K562 treated with DMSO at 1 percent for 12 hours (cell line): ENCODE results near the gene RAVER1. TPM values are rescaled to one million over a fixed set of nuclear protein-coding genes. Genes with fewer than 3 reads are reported as not detected.

Source experiments
- total RNA-seq: library from RNA; unstranded; fragments of 300-600 nt; gene quantifications from 2 replicates; pipeline ENCODE4 v1.2.3, GENCODE V29; 2022; ENCODE audit not compliant: insufficient read depth

RAVER1 gene, protein sequence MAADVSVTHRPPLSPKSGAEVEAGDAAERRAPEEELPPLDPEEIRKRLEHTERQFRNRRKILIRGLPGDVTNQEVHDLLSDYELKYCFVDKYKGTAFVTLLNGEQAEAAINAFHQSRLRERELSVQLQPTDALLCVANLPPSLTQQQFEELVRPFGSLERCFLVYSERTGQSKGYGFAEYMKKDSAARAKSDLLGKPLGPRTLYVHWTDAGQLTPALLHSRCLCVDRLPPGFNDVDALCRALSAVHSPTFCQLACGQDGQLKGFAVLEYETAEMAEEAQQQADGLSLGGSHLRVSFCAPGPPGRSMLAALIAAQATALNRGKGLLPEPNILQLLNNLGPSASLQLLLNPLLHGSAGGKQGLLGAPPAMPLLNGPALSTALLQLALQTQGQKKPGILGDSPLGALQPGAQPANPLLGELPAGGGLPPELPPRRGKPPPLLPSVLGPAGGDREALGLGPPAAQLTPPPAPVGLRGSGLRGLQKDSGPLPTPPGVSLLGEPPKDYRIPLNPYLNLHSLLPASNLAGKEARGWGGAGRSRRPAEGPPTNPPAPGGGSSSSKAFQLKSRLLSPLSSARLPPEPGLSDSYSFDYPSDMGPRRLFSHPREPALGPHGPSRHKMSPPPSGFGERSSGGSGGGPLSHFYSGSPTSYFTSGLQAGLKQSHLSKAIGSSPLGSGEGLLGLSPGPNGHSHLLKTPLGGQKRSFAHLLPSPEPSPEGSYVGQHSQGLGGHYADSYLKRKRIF
- 32.1 and 76.4 TPM in 2 replicates for total RNA-seq

DNA sequence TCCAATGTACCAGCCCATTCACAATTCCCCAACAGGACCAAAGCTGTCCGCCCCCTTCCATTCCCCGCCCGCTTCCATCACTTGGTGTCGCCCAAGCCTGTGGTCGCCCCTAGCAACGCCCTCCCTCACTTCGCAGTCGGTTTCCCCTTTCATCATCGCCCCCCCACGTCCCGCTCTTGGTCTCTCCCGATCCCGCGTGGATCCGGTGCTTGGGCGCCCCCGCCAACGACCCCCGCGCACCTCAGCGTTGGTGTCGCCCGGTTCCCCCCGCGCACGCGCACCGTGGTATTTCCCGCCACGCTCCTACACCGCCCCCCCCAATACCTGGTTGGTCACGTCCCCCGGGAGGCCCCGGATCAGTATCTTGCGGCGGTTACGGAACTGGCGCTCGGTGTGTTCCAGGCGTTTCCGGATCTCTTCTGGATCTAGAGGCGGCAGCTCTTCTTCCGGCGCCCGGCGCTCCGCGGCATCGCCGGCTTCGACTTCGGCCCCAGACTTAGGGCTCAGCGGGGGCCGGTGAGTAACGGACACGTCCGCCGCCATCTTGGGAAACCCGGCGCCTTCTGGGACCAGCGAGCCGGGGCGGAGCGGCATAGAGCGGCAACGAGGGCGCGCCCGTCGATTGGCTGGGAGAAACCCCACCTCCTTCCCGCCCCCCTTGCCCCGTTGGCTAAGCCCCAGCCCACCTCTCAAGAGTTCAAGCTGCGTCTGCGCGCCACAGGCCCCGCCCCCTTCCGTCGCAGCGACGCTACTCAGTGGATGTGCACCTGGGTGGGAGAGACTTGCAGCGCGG, at the start of gene RAVER1:
TSS of gene RAVER1 (minus strand) at position 565 of the 793 bp plus-strand sequence. CDS start at position 543, 22 bp downstream.

GRCh38 chr19:10380313-10381102, 47.2 kb upstream of the RAVER1 start, which contains the start of gene TYK2:
TSS of gene TYK2 (minus strand) at chr19:10380572. CDS start at chr19:10378406, 2,166 bp downstream.

GRCh38 chr19:10339380-10339960, 6.1 kb upstream of the RAVER1 start, which contains the start of gene ICAM3:
TSS of gene ICAM3 (minus strand) at chr19:10339624. CDS start at chr19:10339614, 10 bp downstream.

DNA sequence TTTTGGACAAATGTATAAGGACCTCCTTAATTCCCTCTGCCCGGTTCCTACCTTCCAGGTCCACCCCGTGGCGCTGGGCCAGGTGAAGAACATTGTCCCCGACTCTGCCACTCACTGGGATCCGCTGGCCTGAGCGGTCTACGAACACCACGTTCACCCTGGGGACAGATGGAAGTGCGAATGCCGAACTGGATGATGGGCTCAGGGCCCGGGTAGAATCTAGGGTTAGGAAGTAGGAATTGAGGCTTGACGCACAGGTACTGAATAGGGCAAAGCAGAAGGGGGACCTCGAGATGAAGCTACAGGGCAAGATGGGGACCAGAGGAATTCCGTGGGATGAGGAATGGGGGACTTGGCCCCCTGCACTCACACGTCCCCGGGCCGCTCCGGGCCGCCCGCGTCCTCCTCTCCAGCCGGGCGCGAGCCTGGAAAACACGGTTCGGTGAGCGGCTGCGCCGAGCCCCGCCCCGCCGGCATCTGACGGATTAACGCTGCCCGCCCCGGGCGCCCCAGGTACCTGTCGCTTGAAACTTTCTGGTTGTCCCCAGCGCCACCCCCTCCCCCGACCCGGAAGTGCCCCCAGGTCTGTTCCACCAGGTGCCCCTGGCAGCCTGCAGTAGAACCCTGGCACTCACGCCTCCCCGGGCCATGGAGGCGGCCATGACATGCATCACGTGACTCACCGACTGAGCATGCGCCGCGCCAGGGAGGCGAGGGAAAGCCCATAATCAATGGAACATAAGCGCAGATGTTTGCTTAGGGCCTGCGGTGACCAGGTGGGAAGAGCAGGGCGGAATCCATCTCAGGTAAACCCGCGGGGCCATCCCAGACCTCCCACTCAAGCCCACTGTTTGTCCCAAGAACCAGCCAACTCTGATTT, 17.8 kb downstream of the RAVER1 start, which contains the start of gene FDX2:
TSS of gene FDX2 (minus strand) at position 681 of the 880 bp plus-strand sequence. CDS start at position 662, 19 bp downstream.

DNA sequence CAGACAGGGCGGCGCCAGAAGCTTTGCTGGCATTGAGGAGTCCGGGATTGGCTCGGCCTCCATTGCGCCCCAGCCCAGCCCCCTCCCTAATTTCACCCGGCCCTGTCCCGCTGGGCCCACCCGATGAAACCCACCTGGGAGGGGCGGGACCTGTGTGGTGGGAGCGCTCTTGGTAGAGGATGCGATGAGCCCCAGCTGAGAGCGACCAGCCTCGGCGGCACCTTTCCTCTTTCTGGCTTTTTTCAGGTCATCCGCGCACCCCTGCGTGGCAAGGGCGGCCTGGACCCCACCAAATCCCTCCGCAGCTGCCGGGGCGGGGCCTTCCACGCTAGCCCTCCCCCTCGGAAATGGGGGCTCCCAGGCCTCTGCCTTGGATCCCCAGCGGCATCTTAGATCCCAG, 23.9 kb downstream of the RAVER1 start, which contains the start of gene ZGLP1:
TSS of gene ZGLP1 (minus strand) at position 393 of the 400 bp plus-strand sequence.

GRCh38 chr19:10289836-10290356, 43.4 kb downstream of the RAVER1 start, which contains the start of gene ICAM5:
TSS of gene ICAM5 (plus strand) at chr19:10289952. CDS start at chr19:10290044, 92 bp downstream.

GRCh38 chr19:10286803-10287737, 46.3 kb downstream of the RAVER1 start, which contains the start of gene ICAM4:
TSS of gene ICAM4 (plus strand) at chr19:10286955. CDS start at chr19:10287013, 58 bp downstream.

DNA sequence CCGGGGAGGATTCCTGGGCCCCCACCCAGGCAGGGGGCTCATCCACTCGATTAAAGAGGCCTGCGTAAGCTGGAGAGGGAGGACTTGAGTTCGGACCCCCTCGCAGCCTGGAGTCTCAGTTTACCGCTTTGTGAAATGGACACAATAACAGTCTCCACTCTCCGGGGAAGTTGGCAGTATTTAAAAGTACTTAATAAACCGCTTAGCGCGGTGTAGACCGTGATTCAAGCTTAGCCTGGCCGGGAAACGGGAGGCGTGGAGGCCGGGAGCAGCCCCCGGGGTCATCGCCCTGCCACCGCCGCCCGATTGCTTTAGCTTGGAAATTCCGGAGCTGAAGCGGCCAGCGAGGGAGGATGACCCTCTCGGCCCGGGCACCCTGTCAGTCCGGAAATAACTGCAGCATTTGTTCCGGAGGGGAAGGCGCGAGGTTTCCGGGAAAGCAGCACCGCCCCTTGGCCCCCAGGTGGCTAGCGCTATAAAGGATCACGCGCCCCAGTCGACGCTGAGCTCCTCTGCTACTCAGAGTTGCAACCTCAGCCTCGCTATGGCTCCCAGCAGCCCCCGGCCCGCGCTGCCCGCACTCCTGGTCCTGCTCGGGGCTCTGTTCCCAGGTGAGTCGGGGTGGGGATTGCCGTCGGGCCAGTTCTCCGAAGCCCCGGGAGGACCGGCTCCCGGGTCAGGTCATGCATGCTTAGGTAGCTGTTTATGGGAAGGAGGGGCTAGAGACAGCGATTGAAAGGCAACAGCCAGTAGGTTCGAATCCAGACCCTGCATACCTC, 62.5 kb downstream of the RAVER1 start, which contains the start of gene ICAM1:
TSS of gene ICAM1 (plus strand) at position 505 of the 779 bp plus-strand sequence. CDS start at position 545, 40 bp downstream.

Other genes starting within 250 kb of the RAVER1 start
- gene SHFL, start 247.2 kb downstream of the RAVER1 start, total RNA-seq: 14.6 and 24.1 TPM in 2 replicates
- gene ANGPTL6, start 230.9 kb downstream of the RAVER1 start, total RNA-seq: 0.84 TPM in 1 of 2 replicates, not detected in the other
- 22.9 and 29.3 TPM in 2 replicates for gene PPAN, start 227.2 kb downstream of the RAVER1 start, total RNA-seq
- gene P2RY11, start 221.8 kb downstream of the RAVER1 start, total RNA-seq: 6.0 and 9.5 TPM in 2 replicates
- gene EIF3G, start 213.6 kb downstream of the RAVER1 start, total RNA-seq: 312 and 388 TPM in 2 replicates
- 95.8 and 157 TPM in 2 replicates for gene DNMT1, start 138.6 kb downstream of the RAVER1 start, total RNA-seq
- gene S1PR2, start 102.2 kb downstream of the RAVER1 start, total RNA-seq: 0.93 and 2.8 TPM in 2 replicates
- 107 and 119 TPM in 2 replicates for gene MRPL4, start 81.3 kb downstream of the RAVER1 start, total RNA-seq
- gene ICAM1, start 62.4 kb downstream of the RAVER1 start, total RNA-seq: 50.8 and 121 TPM in 2 replicates
- 78.4 and 98.9 TPM in 2 replicates for gene ICAM4, start 46.6 kb downstream of the RAVER1 start, total RNA-seq
- gene ICAM5, start 43.6 kb downstream of the RAVER1 start, total RNA-seq: 16.8 and 26.7 TPM in 2 replicates
- 6.0 and 8.0 TPM in 2 replicates for gene ZGLP1, start 23.7 kb downstream of the RAVER1 start, total RNA-seq
- 27.1 and 43.9 TPM in 2 replicates for gene FDX2, start 17.5 kb downstream of the RAVER1 start, total RNA-seq
- 7.0 and 10.9 TPM in 2 replicates for gene ICAM3, start 6.1 kb upstream of the RAVER1 start, total RNA-seq
- gene TYK2, start 47.0 kb upstream of the RAVER1 start, total RNA-seq: 115 and 173 TPM in 2 replicates
- 197 and 242 TPM in 2 replicates for gene CDC37, start 70.0 kb upstream of the RAVER1 start, total RNA-seq
- gene PDE4A, start 87.0 kb upstream of the RAVER1 start, total RNA-seq: 7.6 and 19.3 TPM in 2 replicates
- 55.0 and 67.1 TPM in 2 replicates for gene KEAP1, start 169.8 kb upstream of the RAVER1 start, total RNA-seq
- gene S1PR5, start 183.9 kb upstream of the RAVER1 start, total RNA-seq: not detected in 2 replicates
- 56.4 and 82.6 TPM in 2 replicates for gene ATG4D, start 210.4 kb upstream of the RAVER1 start, total RNA-seq
- 26.6 and 38.1 TPM in 2 replicates for gene KRI1, start 232.5 kb upstream of the RAVER1 start, total RNA-seq
- 35.4 and 42.7 TPM in 2 replicates for gene CDKN2D, start 235.4 kb upstream of the RAVER1 start, total RNA-seq